ENCODE data around the gene LPAR5.

DNA sequence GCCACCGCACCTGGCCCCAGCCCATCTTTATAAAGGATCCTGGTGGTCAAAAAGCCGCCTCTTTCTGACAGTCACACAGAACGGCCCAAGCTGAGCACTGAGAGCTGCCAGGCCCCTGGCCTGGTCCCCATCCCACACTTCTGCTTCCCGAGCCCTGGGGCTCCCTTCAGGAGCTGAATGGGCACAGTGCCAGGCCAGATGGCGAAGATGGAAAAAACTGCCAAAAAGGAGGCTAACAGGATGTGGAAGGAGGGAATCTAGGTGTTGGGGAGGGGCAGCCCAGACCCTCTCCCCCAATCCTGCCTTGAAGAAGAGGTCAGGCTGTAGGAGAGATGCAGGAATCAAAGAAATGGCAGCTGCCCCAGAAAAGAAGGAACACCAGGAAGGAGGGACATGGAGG is 5.0 kb downstream of the LPAR5 start:
- TF ChIP-seq CTCF (conservative IDR thresholded peaks at IDR 0.05; ENCODE audit: low read length) (no peak), EZH2phosphoT487 (IDR thresholded peaks at IDR 0.05; ENCODE audit: borderline replicate concordance, low read depth, low read length) (no peak)
